Upper lobe of left lung (tissue), 4 donors: ENCODE data around the gene CCDC158.

ENCODE experiments used
- POLR2AphosphoS5 ChIP-seq, 2 donors: sonication (generic); formaldehyde crosslinking; IDR thresholded peaks; one replicate each; pipeline ENCODE4 v1.5.1; 2017; ENCODE audit warnings: antibody characterized with exemption in 2 of 2
- TF ChIP-seq, protein P1 (sequence below), 6 experiments: fragments of 450-650 bp in 4 of 6; fragments of 200-600 bp in 2 of 6; sonication (generic) in 2 of 6; IDR thresholded peaks; one replicate each; pipeline ENCODE4 v1.5.1; 2016 to 2019; ENCODE audit warnings: antibody characterized with exemption in 6 of 6

- TF ChIP-seq, protein P1, sequence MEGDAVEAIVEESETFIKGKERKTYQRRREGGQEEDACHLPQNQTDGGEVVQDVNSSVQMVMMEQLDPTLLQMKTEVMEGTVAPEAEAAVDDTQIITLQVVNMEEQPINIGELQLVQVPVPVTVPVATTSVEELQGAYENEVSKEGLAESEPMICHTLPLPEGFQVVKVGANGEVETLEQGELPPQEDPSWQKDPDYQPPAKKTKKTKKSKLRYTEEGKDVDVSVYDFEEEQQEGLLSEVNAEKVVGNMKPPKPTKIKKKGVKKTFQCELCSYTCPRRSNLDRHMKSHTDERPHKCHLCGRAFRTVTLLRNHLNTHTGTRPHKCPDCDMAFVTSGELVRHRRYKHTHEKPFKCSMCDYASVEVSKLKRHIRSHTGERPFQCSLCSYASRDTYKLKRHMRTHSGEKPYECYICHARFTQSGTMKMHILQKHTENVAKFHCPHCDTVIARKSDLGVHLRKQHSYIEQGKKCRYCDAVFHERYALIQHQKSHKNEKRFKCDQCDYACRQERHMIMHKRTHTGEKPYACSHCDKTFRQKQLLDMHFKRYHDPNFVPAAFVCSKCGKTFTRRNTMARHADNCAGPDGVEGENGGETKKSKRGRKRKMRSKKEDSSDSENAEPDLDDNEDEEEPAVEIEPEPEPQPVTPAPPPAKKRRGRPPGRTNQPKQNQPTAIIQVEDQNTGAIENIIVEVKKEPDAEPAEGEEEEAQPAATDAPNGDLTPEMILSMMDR (IDR thresholded peaks at IDR 0.05): no peak
- no peak for TF ChIP-seq POLR2AphosphoS5 (IDR thresholded peaks at IDR 0.05)
Measured at GRCh38 chr4:76383001-76383400, 37.9 kb downstream of the CCDC158 start.
